Smooth muscle cell (in vitro differentiated cells): ENCODE data around the gene TTLL8. TPM values are rescaled to one million over a fixed set of nuclear protein-coding genes. Genes with fewer than 3 reads are reported as not detected.

Experiments
- DNase-seq: peaks from one replicate; lab custom pipeline; 2025; ENCODE audit not compliant: unreplicated experiment; lab: John Stamatoyannopoulos, UW
- H2AFZ ChIP-seq: fragments of 200-600 bp; sonication (generic); 2 replicates; pipeline ENCODE4 v1.6.0; 2016; ENCODE audit warnings: antibody characterized with exemption, low read depth, mild to moderate bottlenecking
- H3F3A ChIP-seq: fragments of 200-600 bp; sonication (generic); 2 replicates; pipeline ENCODE4 v1.6.0; 2017; ENCODE audit warnings: antibody characterized with exemption, low read depth
- H3K27ac ChIP-seq: fragments of 200-600 bp; sonication (generic); 2 replicates; pipeline ENCODE4 v1.5.1; 2016; ENCODE audit warnings: low read depth, mild to moderate bottlenecking
- H3K27me3 ChIP-seq: fragments of 200-600 bp; sonication (generic); 2 replicates; pipeline ENCODE4 v1.6.1; 2016; ENCODE audit warnings: low read depth, mild to moderate bottlenecking
- H3K36me3 ChIP-seq: fragments of 200-600 bp; sonication (generic); 2 replicates; pipeline ENCODE4 v1.5.1; 2016; ENCODE audit warnings: low read depth
- H3K4me1 ChIP-seq: fragments of 200-600 bp; sonication (generic); 2 replicates; pipeline ENCODE4 v1.5.1; 2016; ENCODE audit warnings: low read depth
- H3K4me2 ChIP-seq: fragments of 200-600 bp; sonication (generic); 2 replicates; pipeline ENCODE4 v1.6.0; 2016; ENCODE audit warnings: mild to moderate bottlenecking
- H3K4me3 ChIP-seq: fragments of 200-600 bp; sonication (generic); 2 replicates; pipeline ENCODE4 v1.5.1; 2016; ENCODE audit warnings: mild to moderate bottlenecking
- H3K79me2 ChIP-seq: fragments of 200-600 bp; sonication (generic); 2 replicates; pipeline ENCODE4 v1.6.0; 2016; ENCODE audit warnings: low read depth, mild to moderate bottlenecking
- H3K9ac ChIP-seq: fragments of 200-600 bp; sonication (generic); 2 replicates; pipeline ENCODE4 v1.6.0; 2016; ENCODE audit warnings: low read depth
- H3K9me3 ChIP-seq: fragments of 200-600 bp; sonication (generic); replicated peaks from 2 replicates; pipeline ENCODE4 v1.5.1; 2016; ENCODE audit warnings: low read depth
- H4K20me1 ChIP-seq: fragments of 200-600 bp; sonication (generic); 2 replicates; pipeline ENCODE4 v1.6.0; 2016; ENCODE audit warnings: low read depth
- WGBS: methylation state at CpG from one replicate; pipeline ENCODE4 v1.1.7; 2016; ENCODE audit warnings: low lambda C conversion rate; 5-methylcytosine and 5-hydroxymethylcytosine counted together
- polyA plus RNA-seq: library from polyadenylated mRNA; unstranded; fragments of >200 nt; fragmentation: Nextera tagmentation; extraction: Ambion mirVana; gene quantifications from 2 replicates; pipeline ENCODE4 v1.2.1, GENCODE V29; 2016
- total RNA-seq: library from RNA; depleted of rRNA; stranded (reverse); fragments of >200 nt; gene quantifications from 2 replicates; pipeline ENCODE4 v1.2.3, GENCODE V29; 2014
- TF ChIP-seq, protein P1 (sequence below): fragments of 200-600 bp; sonication (generic); IDR thresholded peaks from 2 replicates; pipeline ENCODE4 v1.5.1; 2017; ENCODE audit warnings: borderline replicate concordance, mild to moderate bottlenecking, antibody characterized with exemption; ENCODE audit not compliant: insufficient read depth, poor library complexity, severe bottlenecking

TTLL8 gene
- total and polyA plus RNA-seq, 2 experiments from 2014 or later = 0.10 TPM; not detected in 1

DNA sequence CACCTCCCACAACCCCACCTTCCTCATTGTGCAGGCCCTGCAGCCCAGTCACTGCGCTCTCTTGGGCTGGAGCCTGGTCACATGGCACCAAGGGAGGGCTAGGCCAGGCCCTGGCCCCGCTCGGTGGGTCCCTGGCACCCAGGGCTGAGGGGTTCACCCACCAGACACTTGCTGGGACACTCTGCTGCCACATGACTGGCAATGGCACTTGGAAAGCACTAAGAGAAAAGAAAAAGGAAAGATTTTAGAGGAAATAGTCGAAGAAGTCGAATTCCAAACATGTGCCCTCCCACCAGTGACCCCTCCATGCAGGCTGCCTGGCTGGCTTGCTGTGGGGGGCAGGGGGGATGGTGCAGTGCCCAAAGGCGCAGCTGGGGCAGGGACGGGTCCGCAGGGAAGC lies 12.3 kb upstream of the TTLL8 start:
- no peak overlapping the region for H3K4me3 ChIP-seq
- no peak overlapping the region for H3K9ac ChIP-seq
- H2AFZ ChIP-seq = no peak overlapping the region
- no peaks in the 10 kb centered on the region for H3K79me2 ChIP-seq
- H3K9me3 ChIP-seq = no peaks in the 10 kb centered on the region
- no peaks in the 10 kb centered on the region for H3K4me1 ChIP-seq
- H3K36me3 ChIP-seq = no peaks in the 10 kb centered on the region
- H3K4me2 ChIP-seq = no peak overlapping the region
- no peak overlapping the region for H3K27ac ChIP-seq
- WGBS = 97% methylated on average over 8 of the region's 8 CpGs
- H4K20me1 ChIP-seq = no peaks in the 10 kb centered on the region
- TF ChIP-seq, protein P1, sequence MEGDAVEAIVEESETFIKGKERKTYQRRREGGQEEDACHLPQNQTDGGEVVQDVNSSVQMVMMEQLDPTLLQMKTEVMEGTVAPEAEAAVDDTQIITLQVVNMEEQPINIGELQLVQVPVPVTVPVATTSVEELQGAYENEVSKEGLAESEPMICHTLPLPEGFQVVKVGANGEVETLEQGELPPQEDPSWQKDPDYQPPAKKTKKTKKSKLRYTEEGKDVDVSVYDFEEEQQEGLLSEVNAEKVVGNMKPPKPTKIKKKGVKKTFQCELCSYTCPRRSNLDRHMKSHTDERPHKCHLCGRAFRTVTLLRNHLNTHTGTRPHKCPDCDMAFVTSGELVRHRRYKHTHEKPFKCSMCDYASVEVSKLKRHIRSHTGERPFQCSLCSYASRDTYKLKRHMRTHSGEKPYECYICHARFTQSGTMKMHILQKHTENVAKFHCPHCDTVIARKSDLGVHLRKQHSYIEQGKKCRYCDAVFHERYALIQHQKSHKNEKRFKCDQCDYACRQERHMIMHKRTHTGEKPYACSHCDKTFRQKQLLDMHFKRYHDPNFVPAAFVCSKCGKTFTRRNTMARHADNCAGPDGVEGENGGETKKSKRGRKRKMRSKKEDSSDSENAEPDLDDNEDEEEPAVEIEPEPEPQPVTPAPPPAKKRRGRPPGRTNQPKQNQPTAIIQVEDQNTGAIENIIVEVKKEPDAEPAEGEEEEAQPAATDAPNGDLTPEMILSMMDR = no peak
- H3K27me3 ChIP-seq = no peaks in the 10 kb centered on the region
- no peaks in the 10 kb centered on the region for H3F3A ChIP-seq
- DNase-seq = no peak

DNA sequence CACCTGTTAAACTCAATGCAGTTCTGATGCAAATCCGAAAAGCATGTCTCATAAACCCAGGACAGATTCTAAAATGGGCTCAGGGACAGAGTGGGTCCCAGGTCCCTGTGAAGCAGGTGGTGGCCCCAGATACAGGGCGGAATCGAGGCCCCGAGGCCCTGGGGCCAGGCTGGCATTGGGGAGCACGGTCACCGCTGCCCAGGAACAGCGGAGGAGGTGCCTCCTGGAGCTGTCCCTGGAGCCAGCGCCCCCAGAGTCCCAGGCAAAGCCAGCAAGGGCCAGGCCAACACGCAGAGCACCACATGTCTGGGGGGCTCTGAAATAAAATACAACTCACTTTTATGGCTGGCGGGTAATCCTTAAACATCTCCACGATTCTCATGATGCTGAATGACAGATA lies 10.0 kb upstream of the TTLL8 start:
- Histone ChIP-seq H3K4me2 (no peak overlapping the region), H3K27me3 (no peaks in the 10 kb centered on the region), H3F3A (no peaks in the 10 kb centered on the region), H3K4me3 (no peak overlapping the region), H3K27ac (no peak overlapping the region), H3K4me1 (no peaks in the 10 kb centered on the region), H3K36me3 (no peaks in the 10 kb centered on the region), H3K79me2 (no peaks in the 10 kb centered on the region), H2AFZ (no peak overlapping the region), H4K20me1 (no peaks in the 10 kb centered on the region), H3K9ac (no peak overlapping the region), H3K9me3 (no peaks in the 10 kb centered on the region)
- 95% methylated on average over 11 of the region's 11 CpGs for WGBS
- DNase-seq = no peak
- TF ChIP-seq, protein P1 = no peak

DNA sequence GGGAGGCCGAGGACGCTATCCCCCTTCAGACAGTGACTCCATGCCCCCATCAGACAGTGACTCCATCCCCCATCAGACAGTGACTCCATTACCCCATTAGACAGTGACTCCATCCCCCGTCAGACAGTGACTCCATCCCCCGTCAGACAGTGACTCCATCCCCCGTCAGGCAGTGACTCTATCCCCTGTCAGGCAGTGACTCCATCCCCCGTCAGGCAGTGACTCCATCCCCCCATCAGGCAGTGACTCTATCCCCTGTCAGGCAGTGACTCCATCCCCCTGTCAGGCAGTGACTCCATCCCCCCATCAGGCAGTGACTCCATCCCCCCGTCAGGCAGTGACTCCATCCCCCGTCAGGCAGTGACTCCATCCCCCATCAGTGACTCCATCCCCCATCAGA lies 9.1 kb upstream of the TTLL8 start:
- WGBS = 80% methylated on average over 6 of the region's 8 CpGs
- Histone ChIP-seq H3K4me1 (no peaks in the 10 kb centered on the region), H3K79me2 (no peaks in the 10 kb centered on the region), H3K4me3 (no peak overlapping the region), H3K4me2 (no peak overlapping the region), H3F3A (no peaks in the 10 kb centered on the region), H3K27me3 (no peaks in the 10 kb centered on the region), H4K20me1 (no peaks in the 10 kb centered on the region), H3K9ac (no peak overlapping the region), H3K27ac (no peak overlapping the region), H2AFZ (no peak overlapping the region), H3K9me3 (no peaks in the 10 kb centered on the region), H3K36me3 (no peaks in the 10 kb centered on the region)
- no peak for DNase-seq
- TF ChIP-seq, protein P1 = no peak

DNA sequence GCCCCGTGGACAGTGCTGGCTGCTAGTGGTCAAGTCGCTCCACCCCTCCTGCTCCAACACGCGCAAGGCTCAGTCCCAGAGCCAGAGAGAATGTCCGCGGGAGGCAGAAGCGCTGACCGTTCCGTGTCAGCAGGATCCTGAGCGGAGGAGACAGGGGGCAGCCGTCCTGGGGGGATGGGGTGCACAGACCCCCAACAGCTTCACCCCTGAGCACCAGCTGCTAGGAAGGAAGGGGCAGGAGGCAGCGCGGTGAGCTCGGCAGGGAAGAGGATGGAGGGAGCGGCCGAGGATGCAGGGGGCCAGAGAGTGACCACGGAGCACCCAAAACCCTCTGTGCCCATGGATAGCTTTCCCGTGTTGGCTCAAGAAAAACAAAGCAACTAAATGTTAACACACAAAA lies 6.4 kb upstream of the TTLL8 start:
- no peak for DNase-seq
- Histone ChIP-seq H4K20me1 (no peaks in the 10 kb centered on the region), H3K9ac (no peak overlapping the region), H3K27ac (no peak overlapping the region), H3K9me3 (no peaks in the 10 kb centered on the region), H3F3A (no peaks in the 10 kb centered on the region), H3K4me1 (no peaks in the 10 kb centered on the region), H3K4me2 (no peak overlapping the region), H3K27me3 (no peaks in the 10 kb centered on the region), H3K36me3 (no peaks in the 10 kb centered on the region), H2AFZ (no peak overlapping the region), H3K4me3 (no peak overlapping the region), H3K79me2 (no peaks in the 10 kb centered on the region)
- TF ChIP-seq, protein P1 = no peak
- 85% methylated on average over 18 of the region's 18 CpGs for WGBS
